ENCODE results near the gene SETDB1.

The SETDB1 gene

DNA sequence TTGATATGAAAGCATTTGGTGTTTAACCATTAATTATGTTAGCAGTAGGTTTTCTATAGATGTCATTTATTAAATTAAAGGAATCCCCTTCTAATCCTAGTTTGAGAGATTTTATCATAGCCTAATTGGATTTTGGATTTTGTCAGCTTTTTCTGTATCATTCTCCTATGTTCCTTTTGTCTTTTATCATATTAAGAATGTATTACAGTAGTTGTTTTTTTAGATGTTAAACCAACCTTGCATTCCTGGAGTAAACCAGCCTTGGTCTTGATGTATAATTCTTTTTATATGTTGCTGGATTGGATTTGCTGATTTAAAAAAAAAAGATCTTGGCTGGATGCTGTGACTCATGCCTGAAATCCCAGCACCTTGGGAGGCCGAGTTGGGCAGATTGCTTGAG, 5.6 kb downstream of the SETDB1 start:
- no peak for DNase-seq (ENCODE audit: low spot score)

GRCh38 chr1:150944856-150945255, 18.7 kb downstream of the SETDB1 start:
- no peak for DNase-seq (ENCODE audit: low spot score)

- no peak for DNase-seq (ENCODE audit: low spot score)
Measured at GRCh38 chr1:150954708-150955107, 28.5 kb downstream of the SETDB1 start.

GRCh38 chr1:150955280-150955679, 29.1 kb downstream of the SETDB1 start:
- DNase-seq (ENCODE audit: low spot score) = no peak

GRCh38 chr1:150957666-150958065, 31.5 kb downstream of the SETDB1 start:
- DNase-seq (ENCODE audit: low spot score) = no peak

DNA sequence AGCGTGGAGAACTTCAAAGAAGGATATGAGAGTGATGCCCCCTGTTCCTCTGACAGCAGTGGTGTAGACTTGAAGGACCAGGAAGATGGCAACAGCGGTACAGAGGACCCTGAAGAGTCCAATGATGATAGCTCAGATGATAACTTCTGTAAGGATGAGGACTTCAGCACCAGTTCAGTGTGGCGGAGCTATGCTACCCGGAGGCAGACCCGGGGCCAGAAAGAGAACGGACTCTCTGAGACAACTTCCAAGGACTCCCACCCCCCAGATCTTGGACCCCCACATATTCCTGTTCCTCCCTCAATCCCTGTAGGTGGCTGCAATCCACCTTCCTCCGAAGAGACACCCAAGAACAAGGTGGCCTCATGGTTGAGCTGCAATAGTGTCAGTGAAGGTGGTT, 34.5 kb downstream of the SETDB1 start:
- no peak for DNase-seq (ENCODE audit: low spot score)

GRCh38 chr1:150961756-150962155, 35.6 kb downstream of the SETDB1 start:
- DNase-seq (ENCODE audit: low spot score) = no peak

GRCh38 chr1:150963321-150964163, 37.4 kb downstream of the SETDB1 start:
- DNase-seq (ENCODE audit: low spot score) = no peak

DNA sequence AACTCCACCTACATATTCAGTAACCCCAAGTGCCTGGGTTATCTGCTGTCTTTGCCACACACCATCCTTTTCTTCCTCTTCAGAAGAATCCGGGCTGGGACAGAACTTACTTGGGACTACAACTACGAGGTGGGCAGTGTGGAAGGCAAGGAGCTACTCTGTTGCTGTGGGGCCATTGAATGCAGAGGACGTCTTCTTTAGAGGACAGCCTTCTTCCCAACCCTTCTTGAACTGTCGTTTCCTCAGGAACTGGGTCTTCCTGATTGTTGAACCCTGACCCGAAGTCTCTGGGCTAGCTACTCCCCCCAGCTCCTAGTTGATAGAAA, 38.0 kb downstream of the SETDB1 start:
- no peak for DNase-seq (ENCODE audit: low spot score)

GRCh38 chr1:150965605-150966004, 39.4 kb downstream of the SETDB1 start:
- no peak for DNase-seq (ENCODE audit: low spot score)

GRCh38 chr1:150966011-150966410, 39.8 kb downstream of the SETDB1 start:
- DNase-seq (ENCODE audit: low spot score) = no peak

- no peak for DNase-seq (ENCODE audit: low spot score)
Measured at GRCh38 chr1:150967936-150968335, 41.8 kb downstream of the SETDB1 start.

DNA sequence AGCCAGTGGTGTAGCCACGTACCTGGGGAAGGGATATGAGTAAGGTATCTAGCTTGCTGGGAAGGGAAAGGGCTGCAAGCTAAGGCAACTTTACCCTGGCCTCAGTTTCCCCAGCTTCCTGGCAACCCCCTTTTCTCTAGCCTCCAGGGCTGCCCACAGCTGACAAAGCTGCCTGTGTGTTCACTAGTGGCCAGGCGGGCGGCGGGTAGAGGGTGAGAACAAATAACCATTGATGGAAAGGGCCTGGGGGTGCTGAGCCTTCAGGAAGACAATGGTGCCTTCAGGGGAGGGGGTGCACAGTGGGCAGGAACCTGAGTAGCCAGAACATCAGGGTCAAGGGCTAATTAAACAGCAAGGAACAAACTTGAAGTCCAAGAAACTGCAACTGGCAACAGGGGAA, 42.3 kb downstream of the SETDB1 start:
- no peak for DNase-seq (ENCODE audit: low spot score)

DNA sequence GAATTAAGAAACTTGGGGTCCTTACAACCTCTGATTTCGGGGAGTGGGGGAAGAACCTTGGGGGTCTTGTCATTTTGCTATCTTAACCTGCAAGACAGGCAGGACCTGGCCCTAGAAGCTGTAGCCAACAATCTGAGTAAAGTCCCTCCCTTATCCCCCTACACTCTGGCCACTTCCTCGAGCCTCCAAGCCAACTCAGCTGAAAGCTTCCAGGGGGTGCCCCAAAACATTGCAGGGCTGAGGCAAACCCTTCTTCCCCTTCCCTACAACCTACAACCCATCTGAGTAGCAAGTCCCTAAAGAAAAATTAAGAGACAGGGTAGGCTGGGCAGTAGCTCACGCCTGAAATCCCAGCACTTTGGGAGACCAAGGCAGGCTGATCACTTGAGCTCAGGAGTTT, 43.5 kb downstream of the SETDB1 start:
- DNase-seq (ENCODE audit: low spot score) = no peak

DNA sequence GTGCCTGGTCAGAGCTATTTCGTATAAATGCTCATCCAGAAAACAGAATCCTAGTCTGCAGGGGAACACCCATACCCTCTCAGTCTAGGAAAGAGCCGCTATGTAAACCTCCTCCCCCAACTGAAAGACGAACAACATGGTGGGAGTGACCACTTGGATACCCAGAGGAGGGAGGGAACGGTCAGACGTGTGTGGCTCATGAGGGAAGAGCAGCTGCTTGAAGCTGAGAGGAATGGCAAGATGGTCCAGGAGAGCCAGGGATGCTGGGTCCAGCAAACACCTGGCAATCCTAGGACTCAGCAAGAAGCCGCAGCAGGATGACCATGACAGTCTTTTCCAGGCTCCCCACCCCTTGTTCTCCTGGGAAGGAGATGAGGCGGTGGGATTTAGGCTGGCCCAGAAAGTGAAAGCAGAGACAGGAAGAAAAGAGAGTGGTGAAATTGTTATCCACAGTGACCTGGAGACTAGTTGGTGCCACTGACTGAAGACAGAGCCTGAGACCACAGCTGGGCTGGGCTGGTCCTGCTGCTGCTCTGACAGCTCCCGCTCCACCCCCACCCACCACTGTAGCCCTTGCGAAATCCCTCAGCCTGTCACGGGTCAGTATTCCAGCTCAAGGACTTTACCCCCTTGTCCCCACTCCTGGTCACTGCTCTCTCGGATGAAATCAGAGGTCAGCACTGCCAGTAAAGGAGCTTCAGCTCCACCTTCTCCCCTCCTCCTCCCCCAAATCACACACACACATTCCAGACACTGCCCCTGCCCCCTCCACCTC, 44.8 kb downstream of the SETDB1 start:
- DNase-seq (ENCODE audit: low spot score) = no peak

DNA sequence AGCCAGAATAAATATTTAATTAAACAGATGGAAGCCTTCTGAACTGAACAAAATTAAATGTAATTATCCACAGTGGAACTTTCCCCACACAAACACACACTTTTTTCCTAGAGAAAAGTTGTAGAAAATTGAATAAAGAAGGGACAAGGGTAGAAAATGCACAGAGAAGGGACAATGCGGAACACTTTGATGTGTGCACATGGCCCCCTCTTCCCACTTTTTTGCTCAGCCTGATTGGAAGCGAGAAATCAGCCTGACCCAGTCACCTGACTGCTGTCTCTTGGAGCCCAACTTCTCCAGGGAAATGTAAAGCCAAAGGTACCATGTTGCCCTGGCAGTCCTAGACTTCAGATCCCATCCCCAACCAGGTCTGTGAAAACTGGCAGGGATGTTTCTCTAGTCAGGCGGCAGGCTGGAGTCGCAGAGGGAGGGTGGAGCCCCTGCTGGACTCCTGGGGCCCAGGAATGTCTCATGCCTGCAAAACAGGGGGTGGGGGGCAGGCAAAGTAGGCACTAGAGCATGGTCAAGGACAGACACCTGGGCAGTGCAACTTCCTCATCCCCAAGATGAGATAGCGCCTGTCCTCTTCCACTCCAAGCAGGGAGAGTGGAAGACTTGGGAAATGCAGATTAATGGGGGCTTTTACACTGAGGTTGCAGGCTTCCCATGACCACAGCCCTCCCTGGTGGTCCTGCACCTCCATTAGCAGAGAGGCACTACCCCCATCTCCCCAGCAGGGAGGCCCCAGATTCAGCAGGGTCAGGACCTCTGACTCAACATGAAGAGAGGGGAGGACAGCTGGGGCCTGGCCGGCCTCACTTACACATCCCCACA, 45.6 kb downstream of the SETDB1 start:
- no peak for DNase-seq (ENCODE audit: low spot score)

DNA sequence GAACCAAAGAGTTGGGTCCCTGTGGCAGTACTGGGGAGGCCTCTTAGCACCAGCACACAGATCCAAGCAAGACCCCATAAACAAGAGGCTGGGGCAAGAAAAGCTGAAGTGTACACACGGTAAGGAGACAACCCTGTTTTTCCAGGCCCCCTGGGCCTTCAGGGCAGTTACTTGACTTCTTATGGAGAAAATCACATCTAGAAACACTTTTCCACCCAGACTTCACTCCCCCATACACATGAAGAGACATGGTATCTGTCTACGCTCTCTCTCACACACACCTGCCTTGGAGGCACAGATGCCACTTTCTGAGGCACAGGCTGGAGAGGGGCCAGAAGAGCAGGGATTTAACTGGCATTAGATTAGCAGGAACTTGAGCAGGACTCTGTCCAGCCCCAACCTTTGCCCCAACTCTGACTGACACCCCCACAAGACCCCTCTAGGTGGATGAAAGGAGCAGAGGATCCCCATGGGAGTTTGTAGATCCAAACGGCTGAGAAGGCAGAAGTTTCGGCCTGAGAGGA, 46.3 kb downstream of the SETDB1 start:
- DNase-seq (ENCODE audit: low spot score) = no peak

DNA sequence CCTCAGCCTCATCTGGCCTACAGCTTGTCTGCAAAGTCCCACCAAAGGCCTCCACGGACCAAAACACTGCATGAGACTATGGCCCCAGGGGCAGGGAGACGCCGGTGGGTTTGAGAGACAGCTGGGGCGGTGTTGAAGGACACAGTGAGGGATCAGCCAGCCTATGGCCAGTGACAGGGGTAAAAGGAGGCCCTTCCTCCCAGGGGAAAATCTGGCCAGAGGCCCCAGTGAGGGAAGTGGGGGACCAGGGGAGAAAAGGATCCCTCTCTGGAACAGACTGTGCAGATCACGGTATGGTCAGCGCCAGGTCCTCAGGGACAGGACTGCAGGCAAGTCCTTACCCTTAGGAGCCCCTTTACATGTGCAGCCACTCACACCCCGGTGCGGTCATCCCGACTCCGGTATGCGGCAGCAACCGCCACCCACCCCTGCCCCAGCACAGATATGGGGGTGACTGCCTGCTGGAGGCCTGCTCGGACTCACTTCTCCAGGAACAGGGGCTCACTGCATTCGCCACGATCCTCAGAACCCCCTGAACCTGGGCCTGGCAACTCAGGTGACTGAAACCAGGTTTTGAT, 47.2 kb downstream of the SETDB1 start:
- no peak for DNase-seq (ENCODE audit: low spot score)

GRCh38 chr1:150973836-150974579, 47.8 kb downstream of the SETDB1 start:
- peak; percentile 36 for DNase-seq (ENCODE audit: low spot score)

DNA sequence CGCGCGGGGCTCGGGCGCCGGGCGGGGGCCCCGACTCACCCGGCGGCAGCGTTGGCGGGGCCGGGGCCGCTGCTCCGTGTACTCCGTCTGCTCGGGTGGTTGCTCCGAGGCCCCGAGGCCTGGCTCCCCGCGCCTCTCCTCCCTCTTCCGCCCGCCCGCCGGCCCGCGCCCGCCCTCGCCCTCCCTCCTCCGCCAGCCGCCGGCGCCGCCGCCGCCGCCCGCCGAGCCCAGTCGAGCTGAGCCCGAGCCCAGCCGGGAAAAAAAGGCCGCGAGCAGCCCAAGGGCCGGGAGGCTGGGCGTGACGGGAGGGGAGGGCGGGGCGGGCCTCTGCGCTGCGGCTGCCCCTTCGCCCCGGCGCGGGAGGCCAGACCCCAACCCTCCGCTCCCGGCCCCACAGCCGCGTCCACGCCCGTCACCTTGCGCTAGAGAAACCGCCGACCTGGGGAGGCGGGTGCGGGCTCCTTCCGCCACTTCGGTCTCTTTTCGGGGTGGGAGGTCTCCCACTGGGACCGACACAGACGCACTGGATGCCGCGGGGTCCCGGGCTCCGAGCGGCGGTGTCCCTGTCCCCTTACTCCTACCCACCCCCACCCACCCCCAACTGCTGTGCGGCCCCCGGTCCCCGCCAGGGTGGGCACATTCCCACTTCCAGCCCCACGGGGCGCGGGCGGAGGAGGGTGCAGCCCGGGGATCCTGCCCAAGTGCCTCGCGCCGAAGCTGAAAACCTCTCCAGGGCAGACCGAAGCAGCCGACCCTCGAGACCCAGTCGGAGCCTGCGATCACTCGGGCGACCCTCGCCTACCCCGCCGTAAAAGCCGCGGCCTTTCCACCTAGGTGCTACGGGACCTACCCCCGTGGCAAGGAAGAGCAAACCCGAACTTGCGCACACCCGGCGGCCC, 48.7 kb downstream of the SETDB1 start, which contains the start of gene CERS2:
TSS of gene CERS2 (minus strand) at position 256 of the 899 bp plus-strand sequence. CDS start 5,745 bp downstream, outside the sequence.
- peak; percentile 79 for DNase-seq (ENCODE audit: low spot score)
